GM18517 (cell line): ENCODE data around the gene SH2D4B.

Source experiments
- ATAC-seq: cut with Tn5 transposase; IDR thresholded peaks from one replicate; pipeline ENCODE4 v1.9.1; 2021; ENCODE audit warnings: mild to moderate bottlenecking, moderate library complexity; ENCODE audit not compliant: unreplicated experiment

The SH2D4B gene

GRCh38 chr10:80537736-80538480 is at the start of gene SH2D4B:
Gene SH2D4B, plus strand, starts transcription at chr10:80537902. Its CDS starts 430 bp downstream, at chr10:80538332.
- no peak for ATAC-seq

GRCh38 chr10:80488539-80489066 is 49.1 kb upstream of the SH2D4B start:
- ATAC-seq, result no peak

DNA sequence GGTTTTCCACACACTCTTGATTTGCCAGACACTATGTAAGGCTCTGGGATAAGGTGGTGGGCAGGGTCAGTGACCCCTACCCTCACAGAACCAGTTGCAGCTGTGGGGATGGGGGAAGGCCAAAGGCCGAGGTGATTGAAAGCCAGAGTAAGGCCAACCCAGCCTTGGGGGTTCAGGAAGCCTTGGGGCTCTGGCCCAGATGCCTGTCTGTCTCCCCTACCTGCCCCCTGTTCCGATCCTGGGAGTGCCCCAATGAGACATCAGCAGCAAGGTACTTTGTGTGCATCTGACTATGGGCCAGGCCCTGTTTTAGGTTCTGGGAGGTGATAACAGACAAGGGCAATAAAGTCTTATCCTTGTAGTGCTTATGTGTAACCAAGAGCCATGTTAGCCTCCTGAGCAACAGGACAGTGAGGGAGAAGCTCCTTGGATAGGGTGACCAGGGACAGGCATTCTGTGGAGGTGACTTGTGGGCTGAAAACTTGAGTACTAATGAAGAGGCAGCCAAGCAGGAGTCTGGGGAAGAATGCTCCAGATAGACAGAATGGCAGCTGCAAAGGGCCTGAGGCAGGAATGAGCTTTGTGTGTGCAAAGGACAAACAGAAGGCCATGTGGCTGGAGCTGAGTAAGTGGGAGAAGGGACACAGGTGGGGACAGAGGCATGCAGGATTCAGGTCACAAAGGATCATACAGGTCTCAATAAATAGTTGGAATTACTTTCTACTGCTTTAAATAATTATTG is 48.2 kb upstream of the SH2D4B start:
- ATAC-seq, result no peak

- ATAC-seq, result no peak
These were observed 46.2 kb upstream of the SH2D4B start for GRCh38 chr10:80491251-80492102.

DNA sequence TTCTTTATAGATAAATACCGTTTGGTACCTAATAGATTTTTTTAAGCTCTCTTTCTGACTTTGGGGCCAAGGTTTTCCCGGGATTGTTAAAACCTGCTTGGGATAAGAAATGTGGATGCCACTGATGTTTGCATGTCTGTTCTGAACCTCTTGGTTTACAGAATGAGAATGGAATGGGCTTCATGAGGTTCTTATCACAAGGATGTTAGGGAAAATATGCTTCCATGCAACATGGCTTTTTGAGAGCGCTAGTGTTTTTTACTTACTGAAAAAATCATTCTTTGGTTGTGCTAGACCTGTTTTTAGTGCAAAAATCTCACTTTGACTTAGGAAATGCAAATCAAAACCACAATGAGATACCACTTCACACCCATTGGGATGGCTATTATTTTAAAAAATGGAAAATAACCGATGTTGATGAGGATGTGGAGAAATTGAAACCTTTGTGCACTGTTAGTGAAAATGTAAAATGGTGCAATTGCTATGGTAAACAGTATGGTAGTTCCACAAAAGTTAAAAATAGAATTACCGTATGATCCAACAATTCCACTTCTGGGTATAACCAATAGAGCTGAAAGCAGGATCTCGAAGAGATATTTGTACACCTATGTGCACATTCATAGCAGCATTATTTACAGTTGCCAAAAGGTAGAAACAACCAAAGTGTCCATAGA is 44.7 kb upstream of the SH2D4B start:
- ATAC-seq, result peak; percentile 26

DNA sequence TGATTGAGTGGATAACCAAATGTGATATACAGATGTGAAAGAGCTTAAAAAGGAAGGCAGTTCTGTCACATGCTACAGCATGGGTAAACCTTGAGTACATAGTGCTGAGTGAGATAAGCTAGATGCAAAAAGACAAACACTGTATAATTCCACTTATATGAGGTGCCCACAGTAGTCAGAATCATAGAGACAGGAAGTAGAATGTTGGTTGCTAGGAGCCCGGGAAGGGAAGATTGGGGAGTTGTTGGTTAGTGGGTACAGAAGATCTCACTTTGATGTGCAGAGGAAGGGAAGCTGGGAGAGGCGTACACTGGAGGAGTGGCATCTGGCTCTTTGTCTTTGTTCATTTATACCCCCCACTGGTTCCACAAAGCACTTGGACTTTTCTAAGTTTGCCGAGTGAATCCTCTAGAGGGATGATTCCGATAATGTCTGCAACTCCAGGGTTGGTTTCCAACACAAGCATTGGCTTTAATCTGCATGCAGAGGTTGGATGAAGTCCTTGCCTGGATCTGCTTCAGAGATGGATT is 44.1 kb upstream of the SH2D4B start:
- ATAC-seq, result peak; percentile 64

- no peak for ATAC-seq
These were observed 41.0 kb upstream of the SH2D4B start for GRCh38 chr10:80496555-80497172.

- ATAC-seq, result no peak
These were observed 40.3 kb upstream of the SH2D4B start for GRCh38 chr10:80497187-80498077.

DNA sequence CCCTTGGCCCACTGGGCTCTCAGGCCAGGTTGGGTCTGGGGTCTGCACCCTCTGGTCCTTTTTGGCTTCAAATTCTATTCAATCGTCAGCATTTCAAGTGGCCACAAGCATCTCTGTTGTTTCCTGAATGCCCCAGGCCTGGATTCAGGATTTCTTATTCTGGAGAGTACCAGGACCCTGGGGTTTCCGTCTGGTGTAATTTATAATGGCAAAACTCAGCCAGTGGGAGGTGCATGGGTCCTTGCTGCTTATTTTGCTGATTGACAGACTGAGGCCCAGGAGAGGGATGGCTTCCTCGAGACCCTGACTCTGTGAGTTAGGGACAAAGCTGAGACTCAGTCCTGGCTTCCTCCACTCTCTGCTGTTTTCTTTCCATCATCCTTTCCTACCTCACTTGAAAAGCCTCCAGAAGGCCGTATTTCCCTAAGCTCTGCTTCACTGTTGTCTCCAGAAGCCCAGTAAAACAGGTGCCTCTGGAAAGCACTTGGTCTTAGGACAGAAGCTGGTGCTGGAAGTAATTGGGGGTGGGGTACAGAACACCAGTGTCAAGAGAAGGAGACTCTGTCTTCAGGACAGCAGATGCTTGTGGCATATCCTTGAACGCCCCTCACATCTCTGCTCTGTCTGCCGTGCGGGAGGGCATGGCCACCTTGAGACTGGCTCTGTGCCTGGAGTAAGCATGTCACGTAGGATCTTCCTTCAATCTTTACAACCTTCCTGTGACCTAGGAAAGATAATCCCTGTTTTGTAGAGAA is 39.4 kb upstream of the SH2D4B start:
- no peak for ATAC-seq

- no peak for ATAC-seq
These were observed 38.6 kb upstream of the SH2D4B start for GRCh38 chr10:80498833-80499741.

DNA sequence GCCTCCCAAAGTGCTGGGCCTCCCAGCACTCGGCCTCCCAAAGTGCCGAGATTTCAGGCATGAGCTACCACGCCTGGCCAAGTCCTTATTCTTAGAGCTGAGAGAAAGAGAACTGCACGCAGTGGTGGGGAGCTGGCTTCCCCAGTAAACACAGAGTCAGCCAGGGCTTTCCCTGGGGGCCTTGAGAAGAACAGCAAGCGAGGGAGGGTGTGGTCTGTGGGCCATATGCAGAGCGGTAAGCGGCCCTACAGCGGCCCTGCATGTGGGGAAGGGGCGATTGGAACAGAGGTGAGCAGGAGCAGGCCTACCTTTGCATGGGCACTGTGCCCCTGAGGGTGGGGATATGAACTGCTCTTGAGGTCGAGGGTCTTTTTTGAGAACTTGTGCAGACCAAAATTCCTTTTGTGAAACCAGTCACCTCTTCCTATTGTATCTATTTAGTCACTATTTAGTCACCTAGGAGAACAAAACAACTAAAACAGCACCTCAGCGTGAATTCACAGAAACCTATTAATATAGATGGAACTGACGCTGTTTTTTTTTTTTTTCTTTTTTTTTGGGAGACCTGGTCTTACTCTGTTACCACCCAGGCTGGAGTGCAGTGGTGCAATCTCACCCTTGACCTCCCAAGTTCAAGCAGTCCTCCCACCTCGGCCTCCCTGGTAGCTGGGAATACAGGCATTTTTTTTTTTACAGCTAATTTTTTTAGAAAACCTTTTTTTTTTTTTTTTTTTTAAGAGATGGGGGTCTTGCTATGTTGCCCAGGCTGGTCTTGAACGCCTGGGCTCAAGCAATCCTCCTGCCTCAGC is 36.9 kb upstream of the SH2D4B start:
- ATAC-seq, result no peak

DNA sequence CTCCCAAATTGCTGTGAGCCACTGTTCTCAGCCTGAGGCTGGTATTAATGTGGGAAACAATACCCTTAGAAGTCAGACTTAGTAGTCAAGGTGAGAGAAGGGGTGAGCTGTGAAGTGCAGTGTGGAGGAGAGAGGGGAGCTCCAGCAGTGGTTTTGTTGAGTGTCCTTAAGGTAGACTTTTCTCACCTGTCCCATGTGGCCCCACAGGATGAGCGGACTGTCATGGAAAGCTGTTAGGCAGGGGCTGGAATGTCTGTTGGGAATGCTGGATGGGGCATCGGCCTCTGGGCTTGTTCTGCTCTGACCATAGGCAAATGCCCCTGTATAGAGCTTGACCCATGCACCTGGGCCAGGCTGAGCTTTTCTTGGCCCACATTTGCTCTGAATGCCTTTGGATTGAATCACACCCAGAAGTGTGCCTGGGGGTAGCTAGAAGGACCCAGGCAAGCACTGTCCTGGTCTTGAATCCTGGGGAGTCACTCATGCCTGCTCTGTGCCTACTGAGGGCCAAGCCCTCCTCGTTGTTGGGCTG is 36.3 kb upstream of the SH2D4B start:
- no peak for ATAC-seq

DNA sequence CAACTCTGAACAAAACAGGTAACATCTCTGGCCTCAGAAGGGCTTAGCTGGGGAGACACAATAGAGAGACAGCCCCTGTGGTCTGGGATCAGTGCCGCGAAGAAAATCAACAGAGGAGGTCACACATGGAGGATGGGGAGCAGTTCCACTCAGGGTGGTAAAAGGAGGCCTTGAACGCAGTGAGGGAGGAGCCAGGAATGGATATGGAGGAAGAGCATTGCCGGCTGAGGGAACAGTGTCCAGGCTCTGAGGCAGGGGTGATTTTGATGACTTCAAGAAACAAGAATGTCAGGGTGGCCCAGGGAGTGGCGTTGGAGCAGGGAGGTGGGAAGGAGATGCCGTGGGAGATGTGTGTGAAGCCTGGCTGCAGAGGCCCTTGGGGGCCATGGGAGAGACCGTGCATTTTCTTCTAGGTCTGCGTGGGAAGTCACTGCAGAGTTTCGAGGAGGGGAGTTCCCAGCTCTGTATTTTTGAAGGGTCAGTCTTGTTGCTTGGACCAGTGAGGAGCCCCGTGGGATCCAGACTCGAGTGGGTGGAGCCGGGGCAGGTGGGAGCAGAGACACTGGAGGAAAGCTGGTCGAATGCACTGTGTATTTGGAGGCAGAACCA is 35.7 kb upstream of the SH2D4B start:
- ATAC-seq, result no peak

GRCh38 chr10:80502621-80503583 is 34.8 kb upstream of the SH2D4B start:
- ATAC-seq, result no peak
